SK-N-SH (cell line): ENCODE data around the gene PRR35.

Experiments
- CTCF ChIP-seq: fragments of 200-600 bp; sonication (generic); IDR thresholded peaks from 2 replicates; pipeline ENCODE4 v1.6.1; 2017; ENCODE audit warnings: antibody characterized with exemption, mild to moderate bottlenecking, moderate library complexity
- EP300 ChIP-seq, 2 experiments: IDR thresholded peaks; 2 replicates each; pipeline versions ENCODE4 v1.4.0 to v1.6.1; 2012; ENCODE audit warnings: borderline replicate concordance in 1 of 2, low read depth in 1 of 2, low read length in 1 of 2
- EZH2phosphoT487 ChIP-seq: fragments of 200-600 bp; sonication (generic); IDR thresholded peaks from 2 replicates; pipeline ENCODE4 v1.6.1; 2017; ENCODE audit warnings: low read depth, mixed run types, mild to moderate bottlenecking, antibody characterized with exemption, moderate library complexity, borderline replicate concordance
- GABPA ChIP-seq: IDR thresholded peaks from 2 replicates; pipeline ENCODE4 v1.4.0; 2012; ENCODE audit warnings: low read depth, mild to moderate bottlenecking
- JUND ChIP-seq: IDR thresholded peaks from 2 replicates; pipeline ENCODE4 v1.4.0; 2012
- MAX ChIP-seq: IDR thresholded peaks from 2 replicates; pipeline ENCODE4 v1.4.0; 2012; ENCODE audit warnings: low read depth
- POLR2AphosphoS5 ChIP-seq: IDR thresholded peaks from 2 replicates; pipeline ENCODE4 v1.6.1; 2012; ENCODE audit warnings: low read depth, low read length
- RAD21 ChIP-seq: IDR thresholded peaks from 2 replicates; pipeline ENCODE4 v1.6.1; 2012; ENCODE audit warnings: mild to moderate bottlenecking, low read length
- SIN3A ChIP-seq: IDR thresholded peaks from 2 replicates; pipeline ENCODE4 v1.6.1; 2012; ENCODE audit warnings: low read depth, mild to moderate bottlenecking, low read length, moderate library complexity, borderline replicate concordance
- TEAD4 ChIP-seq: IDR thresholded peaks from 2 replicates; pipeline ENCODE4 v1.4.0; 2012; ENCODE audit warnings: mild to moderate bottlenecking, borderline replicate concordance; ENCODE audit not compliant: insufficient read depth
- YY1 ChIP-seq: IDR thresholded peaks from 2 replicates; pipeline ENCODE4 v1.4.0; 2012; ENCODE audit warnings: low read depth, mild to moderate bottlenecking

- TF ChIP-seq CTCF (no peak), GABPA (no peak), SIN3A (no peak), POLR2AphosphoS5 (no peak), EZH2phosphoT487 (no peak), MAX (no peak), YY1 (no peak), EP300 (IDR thresholded peaks at IDR 0.05; ENCODE audit: borderline replicate concordance in 1 of 2, low read depth in 1 of 2, low read length in 1 of 2) (no peak), TEAD4 (no peak), JUND (no peak), RAD21 (no peak)
These were observed 40.1 kb upstream of the PRR35 start for GRCh38 chr16:519841-520687.
